NCI-H82 (cell line): ENCODE measurements around the gene ANKRD23.

Experiments used
- DNase-seq: peaks from one replicate; lab custom pipeline; 2025; lab: John Stamatoyannopoulos, UW

ANKRD23 gene

DNA sequence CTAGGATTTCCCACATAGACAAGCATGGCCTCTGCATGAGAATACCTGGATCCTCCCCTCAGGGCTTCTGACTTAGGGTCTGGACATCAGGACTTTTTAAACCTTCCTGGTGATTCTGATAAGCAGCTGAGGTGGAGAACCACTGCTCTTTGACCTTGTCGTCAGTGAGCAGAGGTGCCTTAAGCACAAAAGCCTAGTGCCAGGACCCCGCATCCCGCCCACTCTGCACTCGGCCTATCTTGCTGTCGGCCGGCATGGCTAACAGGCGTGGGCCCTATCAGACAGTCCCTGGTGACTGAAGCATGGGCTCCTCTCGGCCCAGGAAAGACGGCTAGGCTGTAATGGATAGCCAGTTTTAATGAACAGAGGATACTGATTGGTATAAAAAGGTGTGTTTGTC, 6.2 kb downstream of the ANKRD23 start:
- DNase-seq = no peak

- no peak for DNase-seq
These were observed 8.0 kb downstream of the ANKRD23 start for GRCh38 chr2:96835830-96836229.

- no peak for DNase-seq
These were observed 10.9 kb downstream of the ANKRD23 start for GRCh38 chr2:96832754-96833507.

DNA sequence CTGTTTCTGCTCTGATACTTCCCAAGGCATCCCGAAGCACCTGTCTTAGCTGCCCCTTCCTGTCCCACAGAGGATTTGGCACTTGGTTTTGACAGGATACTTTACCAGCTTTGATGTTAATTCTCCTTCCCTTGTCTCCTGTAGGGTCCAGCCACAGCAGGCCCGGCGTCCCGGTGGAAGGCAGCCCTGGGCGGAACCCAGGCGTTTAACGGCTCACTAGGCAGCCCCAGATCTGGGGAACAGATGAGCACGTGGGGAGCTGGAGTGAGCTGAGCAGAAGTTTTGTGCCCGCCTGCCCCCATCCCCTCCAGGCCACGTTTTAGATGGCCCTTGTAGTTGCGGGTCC, 11.4 kb downstream of the ANKRD23 start:
- no peak for DNase-seq

- DNase-seq = no peak
These were observed 12.1 kb downstream of the ANKRD23 start for GRCh38 chr2:96831679-96832078.

DNA sequence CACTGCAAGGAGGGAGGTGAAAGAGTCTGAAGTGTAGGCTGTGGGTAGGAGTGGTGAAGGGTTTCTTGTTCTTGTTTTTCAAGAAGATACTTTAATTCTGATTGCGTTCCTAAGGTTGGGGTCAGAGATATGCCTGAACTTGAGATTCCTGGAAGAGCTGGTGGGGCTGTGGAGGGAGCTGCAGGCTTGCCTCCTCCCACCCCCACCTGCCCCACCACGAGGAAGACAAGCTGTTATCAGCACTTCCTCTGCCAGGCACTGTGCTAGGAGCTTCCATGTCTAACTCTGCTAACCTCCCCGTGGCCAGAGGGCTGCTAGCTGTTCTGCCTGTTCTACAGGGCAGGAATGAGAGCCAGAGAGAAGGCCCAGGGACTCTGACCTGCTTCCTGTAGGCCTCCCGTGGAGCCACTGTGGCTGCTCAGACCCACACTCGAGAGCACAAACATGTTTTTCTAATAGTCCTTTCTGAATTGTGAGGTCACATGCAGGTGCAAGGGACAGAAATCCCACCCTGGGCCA, 13.7 kb downstream of the ANKRD23 start:
- no peak for DNase-seq

- DNase-seq = no peak
These were observed 14.9 kb downstream of the ANKRD23 start for GRCh38 chr2:96828874-96829273.

DNA sequence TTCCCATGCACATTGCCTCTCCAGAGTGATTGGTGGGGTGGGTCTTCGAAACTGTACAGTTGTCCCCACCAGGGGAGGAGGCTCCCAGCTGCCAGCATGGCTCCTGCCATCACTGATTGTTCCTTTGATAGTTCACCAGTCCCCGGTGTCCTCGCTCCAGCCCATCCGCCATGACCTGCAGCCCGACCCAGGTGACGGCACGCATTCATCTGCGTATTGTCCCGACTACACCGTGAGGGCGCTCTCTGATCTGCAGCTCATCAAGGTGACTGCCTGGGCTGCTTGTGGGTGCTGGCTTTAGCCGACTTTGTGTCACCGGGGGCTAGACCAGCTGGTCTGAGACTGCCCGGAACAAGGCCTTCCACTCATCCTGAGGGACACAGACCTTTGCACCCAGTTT, 15.4 kb downstream of the ANKRD23 start:
- no peak for DNase-seq

- no peak for DNase-seq
These were observed 17.1 kb downstream of the ANKRD23 start for GRCh38 chr2:96826546-96827278.

DNA sequence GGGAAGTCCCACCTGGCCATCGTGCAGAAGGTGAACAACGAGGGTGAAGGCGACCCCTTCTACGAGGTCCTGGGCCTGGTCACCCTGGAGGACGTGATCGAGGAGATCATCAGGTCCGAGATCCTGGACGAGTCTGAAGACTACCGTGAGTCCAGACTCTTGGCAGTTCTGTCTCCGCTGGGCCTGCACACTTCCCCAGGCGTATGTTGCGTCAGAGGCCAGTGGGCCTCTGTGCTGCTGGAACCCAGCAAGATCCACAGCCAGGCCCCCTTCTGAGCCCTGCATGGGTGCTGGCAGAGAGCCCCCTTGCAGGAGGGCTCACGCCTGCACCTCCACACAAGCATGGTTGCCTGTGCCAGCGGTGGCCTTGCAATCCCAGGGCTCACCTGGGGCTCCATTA, 18.8 kb downstream of the ANKRD23 start:
- no peak for DNase-seq

GRCh38 chr2:96824079-96824870, 19.5 kb downstream of the ANKRD23 start:
- no peak for DNase-seq

GRCh38 chr2:96823198-96823597, 20.6 kb downstream of the ANKRD23 start:
- no peak for DNase-seq

DNA sequence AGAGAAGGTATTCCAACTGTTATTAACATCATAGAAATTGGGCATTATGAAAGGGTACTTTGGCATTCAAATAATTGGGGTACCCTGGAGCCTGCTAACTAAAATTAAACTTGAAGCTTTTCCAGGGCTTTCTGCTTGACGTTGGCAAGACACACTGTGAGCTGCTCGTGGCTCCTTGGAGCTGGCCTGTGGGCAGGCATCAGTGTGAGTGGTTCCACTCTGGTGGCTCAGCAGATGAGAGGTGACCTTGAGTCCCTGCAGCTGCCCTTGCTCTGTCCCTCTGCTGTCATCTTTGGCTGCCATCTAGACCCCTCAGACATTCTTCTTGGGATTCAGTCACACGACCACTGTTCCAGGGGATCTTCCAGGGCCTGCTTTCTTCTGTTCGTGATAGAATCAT, 21.0 kb downstream of the ANKRD23 start:
- DNase-seq = no peak

DNA sequence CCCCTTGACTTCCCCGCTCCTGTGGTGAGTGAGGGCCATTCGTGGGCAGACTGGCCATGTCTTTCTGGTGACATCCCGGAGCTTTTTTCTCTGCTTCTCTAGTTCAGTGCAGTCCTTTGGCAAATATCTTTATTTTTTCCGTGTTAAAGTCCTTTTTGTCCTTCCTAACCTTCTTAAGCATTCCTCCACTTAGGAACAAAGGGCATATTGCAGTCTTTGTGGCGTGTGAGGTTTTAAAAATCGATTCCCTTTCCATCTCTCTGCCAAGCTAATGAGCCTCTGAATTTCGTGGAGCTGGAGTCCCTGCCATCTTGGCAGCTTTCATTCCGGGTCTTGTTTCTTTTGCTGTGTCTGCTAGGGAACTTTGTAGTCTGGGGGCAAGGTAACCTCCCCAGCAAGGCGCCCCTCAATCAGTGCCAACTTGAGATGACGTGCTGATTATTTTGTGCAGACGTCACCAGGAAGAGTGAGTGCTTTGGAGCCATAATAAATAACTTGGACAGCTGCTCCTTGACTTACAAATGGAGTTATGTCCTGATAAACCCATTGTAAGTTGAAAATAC, 22.6 kb downstream of the ANKRD23 start:
- no peak for DNase-seq

GRCh38 chr2:96819876-96820511, 23.8 kb downstream of the ANKRD23 start:
- DNase-seq = no peak

- no peak for DNase-seq
These were observed 24.5 kb downstream of the ANKRD23 start for GRCh38 chr2:96819128-96819875.

DNA sequence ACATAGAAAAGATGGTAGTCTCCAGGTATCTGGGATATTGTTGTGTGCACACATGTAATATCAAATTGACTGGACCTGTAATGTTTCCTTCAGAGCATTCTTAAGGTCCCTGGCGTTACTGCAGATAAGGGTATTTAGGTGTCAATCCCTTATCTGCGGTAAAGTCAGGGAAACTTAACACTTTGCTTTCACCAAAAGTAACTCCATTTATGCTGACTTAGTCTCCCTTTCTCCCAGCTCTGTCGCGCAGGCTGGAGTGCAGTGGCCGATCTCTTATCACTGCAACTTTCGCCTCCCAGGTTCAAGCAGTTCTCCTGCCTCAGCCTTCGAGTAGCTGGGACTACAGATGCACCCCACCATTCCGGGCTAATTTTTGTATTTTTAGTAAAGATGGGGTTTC, 25.9 kb downstream of the ANKRD23 start:
- DNase-seq = no peak

GRCh38 chr2:96816836-96817702, 26.8 kb downstream of the ANKRD23 start:
- peak; percentile 47 for DNase-seq

GRCh38 chr2:96816127-96816835, 27.5 kb downstream of the ANKRD23 start, which contains the start of gene CNNM3:
Gene CNNM3 (plus strand): TSS chr2:96816268. CDS start chr2:96816278, 10 bp downstream.
- peak; percentile 97 for DNase-seq
